ENCODE data around the gene AGTR1. TPM values are rescaled to one million over a fixed set of nuclear protein-coding genes. Genes with fewer than 3 reads are reported as not detected.

The AGTR1 gene
- polyA plus RNA-seq (2013, experiment 1 of 2): 0.37 TPM
- not detected for polyA plus RNA-seq (2013, experiment 2 of 2)

- Histone ChIP-seq H3K27ac (ENCODE audit: low read depth, low read length, severe bottlenecking) (no peak within 1 kb of the TSS), H3K4me1 (ENCODE audit: control insufficient read depth, insufficient read depth, low read length, poor library complexity, severe bottlenecking) (no peaks in the 10 kb centered on the region), H3K36me3 (ENCODE audit: control insufficient read depth, insufficient read depth, low read length) (no peaks in the 10 kb centered on the region), H3K4me3 (ENCODE audit: extremely low read depth, insufficient read depth, low read length, poor library complexity, severe bottlenecking) (peak within 1 kb of the TSS; percentile 39), H3K9me3 (ENCODE audit: control insufficient read depth, low read length) (no peaks in the 10 kb centered on the region)
- WGBS, 2 experiments (ENCODE audit: insufficient coverage in 2 of 2): 1% methylated on average over 45 to 55 of the region's 61 CpGs
Measured at GRCh38 chr3:148697306-148698189, at the start of gene AGTR1. Gene AGTR1 (plus strand): TSS chr3:148697903. CDS start chr3:148741036, 43,133 bp downstream.

- WGBS, 2 experiments (ENCODE audit: insufficient coverage in 2 of 2): 100% methylated on average over 1 of the region's 3 CpGs; no CpG with 5 or more reads in 1 of the 2 experiments
- Histone ChIP-seq H3K27ac (ENCODE audit: low read depth, low read length, severe bottlenecking) (no peak overlapping the region), H3K4me3 (ENCODE audit: extremely low read depth, insufficient read depth, low read length, poor library complexity, severe bottlenecking) (no peak overlapping the region)
Measured at GRCh38 chr3:148648685-148649352, 48.9 kb upstream of the AGTR1 start.

GRCh38 chr3:148651549-148651948 lies 46.2 kb upstream of the AGTR1 start:
- Histone ChIP-seq H3K4me3 (ENCODE audit: extremely low read depth, insufficient read depth, low read length, poor library complexity, severe bottlenecking) (no peak overlapping the region), H3K4me1 (ENCODE audit: control insufficient read depth, insufficient read depth, low read length, poor library complexity, severe bottlenecking) (no peaks in the 10 kb centered on the region), H3K27ac (ENCODE audit: low read depth, low read length, severe bottlenecking) (no peak overlapping the region), H3K36me3 (ENCODE audit: control insufficient read depth, insufficient read depth, low read length) (no peaks in the 10 kb centered on the region), H3K9me3 (ENCODE audit: control insufficient read depth, low read length) (no peaks in the 10 kb centered on the region)
- WGBS, 2 experiments (ENCODE audit: insufficient coverage in 2 of 2): 92 to 93% methylated on average over 2 of the region's 6 CpGs

More at GRCh38 chr3:148648685-148649352, 48.9 kb upstream of the AGTR1 start:
- H3K36me3 ChIP-seq (ENCODE audit: control insufficient read depth, insufficient read depth, low read length): no peaks in the 10 kb centered on the region
- no peaks in the 10 kb centered on the region for H3K4me1 ChIP-seq (ENCODE audit: control insufficient read depth, insufficient read depth, low read length, poor library complexity, severe bottlenecking)
- H3K9me3 ChIP-seq (ENCODE audit: control insufficient read depth, low read length): no peaks in the 10 kb centered on the region

- Histone ChIP-seq H3K9me3 (ENCODE audit: control insufficient read depth, low read length) (no peaks in the 10 kb centered on the region), H3K4me3 (ENCODE audit: extremely low read depth, insufficient read depth, low read length, poor library complexity, severe bottlenecking) (no peak overlapping the region), H3K36me3 (ENCODE audit: control insufficient read depth, insufficient read depth, low read length) (no peaks in the 10 kb centered on the region), H3K4me1 (ENCODE audit: control insufficient read depth, insufficient read depth, low read length, poor library complexity, severe bottlenecking) (no peaks in the 10 kb centered on the region), H3K27ac (ENCODE audit: low read depth, low read length, severe bottlenecking) (no peak overlapping the region)
- 70 to 81% methylated on average over 2 of the region's 4 CpGs for WGBS, 2 experiments (ENCODE audit: insufficient coverage in 2 of 2)
Measured at GRCh38 chr3:148654433-148654832, 43.3 kb upstream of the AGTR1 start.

- no peak overlapping the region for H3K27ac ChIP-seq (ENCODE audit: low read depth, low read length, severe bottlenecking)
- H3K9me3 ChIP-seq (ENCODE audit: control insufficient read depth, low read length): no peaks in the 10 kb centered on the region
- H3K36me3 ChIP-seq (ENCODE audit: control insufficient read depth, insufficient read depth, low read length): no peaks in the 10 kb centered on the region
- no peaks in the 10 kb centered on the region for H3K4me1 ChIP-seq (ENCODE audit: control insufficient read depth, insufficient read depth, low read length, poor library complexity, severe bottlenecking)
- no peak overlapping the region for H3K4me3 ChIP-seq (ENCODE audit: extremely low read depth, insufficient read depth, low read length, poor library complexity, severe bottlenecking)
- 82 to 100% methylated on average over 2 of the region's 4 CpGs for WGBS, 2 experiments (ENCODE audit: insufficient coverage in 2 of 2)
Measured at GRCh38 chr3:148657470-148657869, 40.2 kb upstream of the AGTR1 start.

GRCh38 chr3:148659512-148659911 lies 38.2 kb upstream of the AGTR1 start:
- Histone ChIP-seq H3K27ac (ENCODE audit: low read depth, low read length, severe bottlenecking) (no peak overlapping the region), H3K36me3 (ENCODE audit: control insufficient read depth, insufficient read depth, low read length) (no peaks in the 10 kb centered on the region), H3K4me1 (ENCODE audit: control insufficient read depth, insufficient read depth, low read length, poor library complexity, severe bottlenecking) (no peaks in the 10 kb centered on the region), H3K4me3 (ENCODE audit: extremely low read depth, insufficient read depth, low read length, poor library complexity, severe bottlenecking) (no peak overlapping the region), H3K9me3 (ENCODE audit: control insufficient read depth, low read length) (no peaks in the 10 kb centered on the region)
- WGBS, 2 experiments (ENCODE audit: insufficient coverage in 2 of 2): no CpG with 5 or more reads among the region's 1 CpG

- H3K27ac ChIP-seq (ENCODE audit: low read depth, low read length, severe bottlenecking): no peak overlapping the region
- no peaks in the 10 kb centered on the region for H3K36me3 ChIP-seq (ENCODE audit: control insufficient read depth, insufficient read depth, low read length)
- H3K4me3 ChIP-seq (ENCODE audit: extremely low read depth, insufficient read depth, low read length, poor library complexity, severe bottlenecking): no peak overlapping the region
- H3K9me3 ChIP-seq (ENCODE audit: control insufficient read depth, low read length): no peaks in the 10 kb centered on the region
- H3K4me1 ChIP-seq (ENCODE audit: control insufficient read depth, insufficient read depth, low read length, poor library complexity, severe bottlenecking): no peaks in the 10 kb centered on the region
Measured at GRCh38 chr3:148680289-148680688, 17.4 kb upstream of the AGTR1 start.

- Histone ChIP-seq H3K36me3 (ENCODE audit: control insufficient read depth, insufficient read depth, low read length) (no peaks in the 10 kb centered on the region), H3K27ac (ENCODE audit: low read depth, low read length, severe bottlenecking) (no peak overlapping the region), H3K9me3 (ENCODE audit: control insufficient read depth, low read length) (no peaks in the 10 kb centered on the region), H3K4me1 (ENCODE audit: control insufficient read depth, insufficient read depth, low read length, poor library complexity, severe bottlenecking) (no peaks in the 10 kb centered on the region), H3K4me3 (ENCODE audit: extremely low read depth, insufficient read depth, low read length, poor library complexity, severe bottlenecking) (no peak overlapping the region)
- 80 to 88% methylated on average over 1 of the region's 1 CpG for WGBS, 2 experiments (ENCODE audit: insufficient coverage in 2 of 2)
Measured at GRCh38 chr3:148681080-148681479, 16.6 kb upstream of the AGTR1 start.

GRCh38 chr3:148682997-148683396 lies 14.7 kb upstream of the AGTR1 start:
- no peak overlapping the region for H3K4me3 ChIP-seq (ENCODE audit: extremely low read depth, insufficient read depth, low read length, poor library complexity, severe bottlenecking)

GRCh38 chr3:148694116-148694515 lies 3.6 kb upstream of the AGTR1 start:
- H3K27ac ChIP-seq (ENCODE audit: low read depth, low read length, severe bottlenecking): no peak overlapping the region
- no peaks in the 10 kb centered on the region for H3K9me3 ChIP-seq (ENCODE audit: control insufficient read depth, low read length)
- no peak overlapping the region for H3K4me3 ChIP-seq (ENCODE audit: extremely low read depth, insufficient read depth, low read length, poor library complexity, severe bottlenecking)
- no peaks in the 10 kb centered on the region for H3K4me1 ChIP-seq (ENCODE audit: control insufficient read depth, insufficient read depth, low read length, poor library complexity, severe bottlenecking)
- H3K36me3 ChIP-seq (ENCODE audit: control insufficient read depth, insufficient read depth, low read length): no peaks in the 10 kb centered on the region
- WGBS, 2 experiments (ENCODE audit: insufficient coverage in 2 of 2): 60% methylated on average over 1 of the region's 1 CpG; no CpG with 5 or more reads in 1 of the 2 experiments

More at GRCh38 chr3:148682997-148683396, 14.7 kb upstream of the AGTR1 start:
- H3K36me3 ChIP-seq (ENCODE audit: control insufficient read depth, insufficient read depth, low read length): no peaks in the 10 kb centered on the region
- WGBS, 2 experiments (ENCODE audit: insufficient coverage in 2 of 2): 74 to 96% methylated on average over 2 to 3 of the region's 3 CpGs
- H3K27ac ChIP-seq (ENCODE audit: low read depth, low read length, severe bottlenecking): no peak overlapping the region
- no peaks in the 10 kb centered on the region for H3K4me1 ChIP-seq (ENCODE audit: control insufficient read depth, insufficient read depth, low read length, poor library complexity, severe bottlenecking)
- H3K9me3 ChIP-seq (ENCODE audit: control insufficient read depth, low read length): no peaks in the 10 kb centered on the region

Measured in mesodermal cell (in vitro differentiated cells).